CD14-positive monocyte (primary cell): Measurements from ENCODE around the gene ZRANB3. TPM values are rescaled to one million over a fixed set of nuclear protein-coding genes. Genes with fewer than 3 reads are reported as not detected.

Source experiments
- DNase-seq, 3 donors: peaks; one replicate each; pipeline ENCODE4 v3.0.0-alpha.2; 2011 to 2022
- H2AFZ ChIP-seq: 2 replicates; pipeline ENCODE4 v1.6.0; 2012; ENCODE audit warnings: mild to moderate bottlenecking, low read depth, low read length, inconsistent platforms; ENCODE audit not compliant: insufficient read depth, poor library complexity, severe bottlenecking
- H3K27ac ChIP-seq, 2 donors: 1 replicate in 1 of 2; 2 replicates in 1 of 2; pipeline ENCODE4 v1.5.1; 2012 to 2013; ENCODE audit warnings: low read length in 2 of 2, control low read depth in 1 of 2, inconsistent platforms in 1 of 2, low read depth in 1 of 2, mild to moderate bottlenecking in 1 of 2
- H3K27me3 ChIP-seq, 2 donors: one replicate each; pipeline versions ENCODE4 v1.6.0 to v1.6.1; 2011 to 2013; ENCODE audit warnings: low read length in 2 of 2; ENCODE audit not compliant: control insufficient read depth in 2 of 2, insufficient read depth in 2 of 2
- H3K36me3 ChIP-seq, 2 donors: replicated peaks in 1 of 2; 1 replicate in 1 of 2; 2 replicates in 1 of 2; pipeline versions ENCODE4 v1.5.1 to v1.6.1; 2012 to 2013; ENCODE audit warnings: low read length in 2 of 2, control low read depth in 1 of 2, inconsistent platforms in 1 of 2, mild to moderate bottlenecking in 1 of 2; ENCODE audit not compliant: insufficient read depth in 2 of 2, control insufficient read depth in 1 of 2
- H3K4me1 ChIP-seq, 2 donors: 1 replicate in 1 of 2; 2 replicates in 1 of 2; pipeline versions ENCODE4 v1.5.1 to v1.6.1; 2012 to 2013; ENCODE audit warnings: low read length in 2 of 2, control low read depth in 1 of 2, inconsistent platforms in 1 of 2, mild to moderate bottlenecking in 1 of 2, moderate library complexity in 1 of 2; ENCODE audit not compliant: insufficient read depth in 2 of 2, control insufficient read depth in 1 of 2
- H3K4me2 ChIP-seq: replicated peaks from 2 replicates; pipeline ENCODE3; 2012; ENCODE audit warnings: low read length, moderate library complexity, mild to moderate bottlenecking; ENCODE audit not compliant: poor library complexity, severe bottlenecking; ENCODE audit errors: extremely low read depth
- H3K4me3 ChIP-seq, 3 experiments: fragments of 200-600 bp in 1 of 3; sonication (generic) in 1 of 3; replicated peaks in 1 of 3; 1 replicate in 2 of 3; 2 replicates in 1 of 3; pipeline ENCODE4 v1.5.1; 2011 to 2013; ENCODE audit warnings: low read length in 3 of 3, mild to moderate bottlenecking in 3 of 3, control low read depth in 2 of 3, low read depth in 2 of 3, inconsistent platforms in 1 of 3, moderate library complexity in 1 of 3
- H3K79me2 ChIP-seq: 2 replicates; pipeline ENCODE4 v1.6.0; 2012; ENCODE audit warnings: mild to moderate bottlenecking, control low read depth, inconsistent platforms, low read length, moderate library complexity; ENCODE audit not compliant: insufficient read depth
- H3K9ac ChIP-seq: 2 replicates; pipeline ENCODE4 v1.6.0; 2017; ENCODE audit warnings: low read length, mild to moderate bottlenecking; ENCODE audit not compliant: insufficient read depth, poor library complexity, severe bottlenecking
- H3K9me3 ChIP-seq, 2 donors: replicated peaks in 1 of 2; 1 replicate in 1 of 2; 2 replicates in 1 of 2; pipeline versions ENCODE4 v1.5.1 to v1.6.1; 2012 to 2013; ENCODE audit warnings: low read length in 2 of 2, control low read depth in 1 of 2; ENCODE audit not compliant: control insufficient read depth in 1 of 2, insufficient read depth in 1 of 2
- H4K20me1 ChIP-seq: 2 replicates; pipeline ENCODE4 v1.6.0; 2012; ENCODE audit warnings: mild to moderate bottlenecking, low read length, control low read depth, moderate library complexity; ENCODE audit not compliant: insufficient read depth
- H3K27ac Mint-ChIP-seq, 7 donors: one replicate each; pipeline ENCODE4 v1.8.0; 2020; ENCODE audit warnings: mild to moderate bottlenecking in 7 of 7, mixed read lengths in 7 of 7, moderate library complexity in 6 of 7, inconsistent platforms in 2 of 7
- H3K27me3 Mint-ChIP-seq, 3 donors: one replicate each; pipeline ENCODE4 v1.8.0; 2021 to 2022; ENCODE audit warnings: low read depth in 3 of 3, mild to moderate bottlenecking in 3 of 3, mixed read lengths in 3 of 3, moderate library complexity in 3 of 3, inconsistent platforms in 1 of 3
- H3K36me3 Mint-ChIP-seq, 2 donors: one replicate each; pipeline ENCODE4 v1.8.0; 2020; ENCODE audit warnings: mixed read lengths in 2 of 2, inconsistent platforms in 1 of 2, mild to moderate bottlenecking in 1 of 2
- H3K4me1 Mint-ChIP-seq: one replicate; pipeline ENCODE4 v1.8.0; 2020; ENCODE audit warnings: mild to moderate bottlenecking, mixed read lengths
- H3K4me3 Mint-ChIP-seq, 2 donors: one replicate each; pipeline ENCODE4 v1.8.0; 2020; ENCODE audit warnings: mild to moderate bottlenecking in 2 of 2, mixed read lengths in 2 of 2, moderate library complexity in 1 of 2
- H3K9me3 Mint-ChIP-seq, 7 donors: one replicate each; pipeline ENCODE4 v1.8.0; 2020 to 2022; ENCODE audit warnings: mixed read lengths in 7 of 7, mild to moderate bottlenecking in 6 of 7, moderate library complexity in 6 of 7, inconsistent platforms in 2 of 7
- WGBS: methylation state at CpG from one replicate; pipeline ENCODE4 v1.1.5; 2013; ENCODE audit warnings: missing lambda C conversion rate; ENCODE audit not compliant: insufficient coverage; 5-methylcytosine and 5-hydroxymethylcytosine counted together
- intact Hi-C, 2 donors: fragments of 100-400 bp; cut with micrococcal nuclease; formaldehyde crosslinking; loops; one replicate each; pipeline versions ENCODE4 v1.15.0 to v1.15.1; 2023
- polyA plus RNA-seq, 3 donors: library from polyadenylated mRNA; depleted of rRNA in 1 of 3; unstranded in 2 of 3; stranded (reverse) in 1 of 3; fragments of 300-500 nt in 2 of 3; fragments of >200 nt in 1 of 3; fragmentation: Illumina TruSeq in 2 of 3; gene quantifications; 1 replicate in 2 of 3; 2 replicates in 1 of 3; pipeline ENCODE4 v1.2.3, GENCODE V29; 2012 to 2021
- TF ChIP-seq, protein P1 (sequence below): fragments of 200-600 bp; IDR thresholded peaks from one replicate; pipeline ENCODE4 v1.8.0; 2022; ENCODE audit warnings: antibody characterized with exemption, mild to moderate bottlenecking

The ZRANB3 gene
- polyA plus RNA-seq, 3 donors = 0.47 to 3.5 (median 0.64) TPM

DNA sequence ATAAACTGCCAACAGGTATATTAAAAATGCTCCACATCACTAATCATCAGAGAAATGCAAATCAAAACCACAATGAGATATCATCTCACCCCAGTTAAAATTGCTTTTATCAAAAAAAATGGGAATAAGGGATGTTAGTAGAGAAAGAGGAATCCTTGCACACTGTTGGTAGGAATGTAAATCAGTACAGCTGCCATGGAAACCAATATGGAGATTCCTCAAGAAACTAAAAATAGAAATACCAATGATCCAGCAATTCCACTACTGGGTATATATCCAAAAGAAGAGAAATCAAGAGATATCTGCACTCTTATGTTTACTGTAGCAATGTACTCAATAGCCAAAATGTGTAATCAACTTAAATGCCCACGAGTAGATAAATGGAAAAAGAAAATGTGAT is 40.6 kb downstream of the ZRANB3 start:
- peaks cover 7 to 16% of the 10 kb centered on the region in 2 donors for H3K9me3 ChIP-seq
- no peaks in the 10 kb centered on the region for H3K36me3 ChIP-seq
- H4K20me1 ChIP-seq = no peaks in the 10 kb centered on the region
- H3K79me2 ChIP-seq = no peaks in the 10 kb centered on the region
- no CpG with 5 or more reads among the region's 1 CpG for WGBS
- Mint-ChIP-seq H3K27me3 (no peaks in the 10 kb centered on the region), H3K4me3 (no peak overlapping the region), H3K4me1 (peaks cover 10% of the 10 kb centered on the region), H3K9me3 (peaks cover 7 to 23% (median 13%) of the 10 kb centered on the region in 7 donors), H3K27ac (no peak overlapping the region), H3K36me3 (peaks cover 2 to 19% of the 10 kb centered on the region in 2 donors)
- TF ChIP-seq, protein P1, sequence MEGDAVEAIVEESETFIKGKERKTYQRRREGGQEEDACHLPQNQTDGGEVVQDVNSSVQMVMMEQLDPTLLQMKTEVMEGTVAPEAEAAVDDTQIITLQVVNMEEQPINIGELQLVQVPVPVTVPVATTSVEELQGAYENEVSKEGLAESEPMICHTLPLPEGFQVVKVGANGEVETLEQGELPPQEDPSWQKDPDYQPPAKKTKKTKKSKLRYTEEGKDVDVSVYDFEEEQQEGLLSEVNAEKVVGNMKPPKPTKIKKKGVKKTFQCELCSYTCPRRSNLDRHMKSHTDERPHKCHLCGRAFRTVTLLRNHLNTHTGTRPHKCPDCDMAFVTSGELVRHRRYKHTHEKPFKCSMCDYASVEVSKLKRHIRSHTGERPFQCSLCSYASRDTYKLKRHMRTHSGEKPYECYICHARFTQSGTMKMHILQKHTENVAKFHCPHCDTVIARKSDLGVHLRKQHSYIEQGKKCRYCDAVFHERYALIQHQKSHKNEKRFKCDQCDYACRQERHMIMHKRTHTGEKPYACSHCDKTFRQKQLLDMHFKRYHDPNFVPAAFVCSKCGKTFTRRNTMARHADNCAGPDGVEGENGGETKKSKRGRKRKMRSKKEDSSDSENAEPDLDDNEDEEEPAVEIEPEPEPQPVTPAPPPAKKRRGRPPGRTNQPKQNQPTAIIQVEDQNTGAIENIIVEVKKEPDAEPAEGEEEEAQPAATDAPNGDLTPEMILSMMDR = no peak
- no peak for DNase-seq
- no peak overlapping the region for H3K4me2 ChIP-seq
- H3K27me3 ChIP-seq = no peaks in the 10 kb centered on the region
- H3K4me1 ChIP-seq = no peaks in the 10 kb centered on the region
- no peak overlapping the region for H3K9ac ChIP-seq
- intact Hi-C loops = no loop called here
- no peak overlapping the region for H3K4me3 ChIP-seq
- no peak overlapping the region for H3K27ac ChIP-seq
- H2AFZ ChIP-seq = no peak overlapping the region

DNA sequence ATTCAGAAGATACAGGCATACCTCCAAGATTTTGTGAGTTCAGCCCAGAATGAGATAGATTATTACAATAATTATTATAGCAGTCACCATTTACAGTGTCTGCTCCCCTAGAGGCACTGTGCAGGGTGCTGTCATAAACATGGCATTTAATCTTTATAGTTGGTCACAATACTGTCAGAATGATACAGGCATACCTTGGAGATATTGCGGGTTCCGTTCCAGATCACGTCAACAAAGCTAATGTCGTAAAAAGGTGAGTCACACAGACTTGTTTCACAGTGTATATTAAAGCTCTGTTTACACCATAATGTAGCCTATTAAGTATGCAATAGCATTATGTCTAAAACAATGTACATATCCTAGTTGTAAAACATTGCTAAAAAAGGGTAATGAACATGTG is 45.6 kb downstream of the ZRANB3 start:
- H3K4me2 ChIP-seq = no peak overlapping the region
- peaks cover 8 to 26% (median 20%) of the 10 kb centered on the region in 7 donors for H3K9me3 Mint-ChIP-seq
- H3K4me3 Mint-ChIP-seq = no peak overlapping the region
- TF ChIP-seq, protein P1 = no peak
- H3K27ac ChIP-seq = no peak overlapping the region
- H3K27ac Mint-ChIP-seq = no peak overlapping the region
- H3K4me1 Mint-ChIP-seq = no peaks in the 10 kb centered on the region
- peaks cover 2 to 22% of the 10 kb centered on the region in 2 donors for H3K36me3 Mint-ChIP-seq
- H3K27me3 Mint-ChIP-seq = no peaks in the 10 kb centered on the region
- H3K4me1 ChIP-seq = no peaks in the 10 kb centered on the region
- H3K9ac ChIP-seq = no peak overlapping the region
- no peaks in the 10 kb centered on the region for H3K27me3 ChIP-seq
- H3K79me2 ChIP-seq = no peaks in the 10 kb centered on the region
- H3K9me3 ChIP-seq = peaks cover 5 to 16% of the 10 kb centered on the region in 2 donors
- intact Hi-C loops = no loop called here
- no peaks in the 10 kb centered on the region for H3K36me3 ChIP-seq
- no peak overlapping the region for H2AFZ ChIP-seq
- no peak for DNase-seq
- H4K20me1 ChIP-seq = no peaks in the 10 kb centered on the region
- H3K4me3 ChIP-seq = no peak overlapping the region
- WGBS = no CpG with 5 or more reads among the region's 4 CpGs
